RKO (cell line): ENCODE measurements around the gene TUBGCP5.
"Not testable (repeated sequence)": the region's sequence is repeated elsewhere in the genome, so short reads cannot be mapped to it uniquely, and the experiment has no call there.

Source experiments
- DNase-seq: peaks from one replicate; pipeline ENCODE4 v3.0.0-alpha.2; 2016; ENCODE audit warnings: low spot score

TUBGCP5 gene

GRCh38 chr15:23041736-23042135 lies 2.4 kb upstream of the TUBGCP5 start:
- not testable (repeated sequence) for DNase-seq

- no peak for DNase-seq
Measured at GRCh38 chr15:23039917-23040281, 530 bp upstream of the TUBGCP5 start.

GRCh38 chr15:23038726-23039142 lies 635 bp downstream of the TUBGCP5 start:
- peak; percentile 74 for DNase-seq

- peak; percentile 67 for DNase-seq
Measured at GRCh38 chr15:23035964-23036566, 3.3 kb downstream of the TUBGCP5 start.

- DNase-seq: no peak
Measured at GRCh38 chr15:23033979-23034378, 5.4 kb downstream of the TUBGCP5 start.

GRCh38 chr15:23026218-23026617 lies 13.2 kb downstream of the TUBGCP5 start:
- no peak for DNase-seq

- DNase-seq: no peak
Measured at GRCh38 chr15:23022156-23022555, 17.2 kb downstream of the TUBGCP5 start.

- no peak for DNase-seq
Measured at GRCh38 chr15:23014394-23015000, 24.9 kb downstream of the TUBGCP5 start.

- DNase-seq: no peak
Measured at GRCh38 chr15:23013681-23014080, 25.7 kb downstream of the TUBGCP5 start.

- DNase-seq: not testable (repeated sequence)
Measured at GRCh38 chr15:23012616-23013015, 26.8 kb downstream of the TUBGCP5 start.

GRCh38 chr15:23003736-23004135 lies 35.6 kb downstream of the TUBGCP5 start:
- no peak for DNase-seq

GRCh38 chr15:23002920-23003319 lies 36.4 kb downstream of the TUBGCP5 start:
- no peak for DNase-seq

- DNase-seq: no peak
Measured at GRCh38 chr15:22995795-22996194, 43.6 kb downstream of the TUBGCP5 start.

GRCh38 chr15:22992024-22992326 lies 47.4 kb downstream of the TUBGCP5 start:
- no peak for DNase-seq

GRCh38 chr15:22989576-22990477 lies 49.5 kb downstream of the TUBGCP5 start:
- DNase-seq: no peak

GRCh38 chr15:22988811-22989210 lies 50.6 kb downstream of the TUBGCP5 start:
- DNase-seq: no peak

- DNase-seq: not testable (repeated sequence)
Measured at GRCh38 chr15:22981931-22982330, 57.4 kb downstream of the TUBGCP5 start.

- DNase-seq: no peak
Measured at GRCh38 chr15:22981051-22981840, 58.1 kb downstream of the TUBGCP5 start.

GRCh38 chr15:22980189-22981050 lies 58.9 kb downstream of the TUBGCP5 start, which contains the start of gene CYFIP1:
TSS of gene CYFIP1 (minus strand) at chr15:22980368. CDS start at chr15:22947285, 33,083 bp downstream.
- DNase-seq: peak; percentile 82

- DNase-seq: peak; percentile 61
Measured at GRCh38 chr15:22979238-22980188, 59.9 kb downstream of the TUBGCP5 start.
